PC-9 (cell line): ENCODE data around the gene KIF26B.

Source experiments
- EZH2 ChIP-seq: fragments of 200-600 bp; sonication (generic); IDR thresholded peaks from 2 replicates; pipeline ENCODE4 v1.8.0; 2017; ENCODE audit warnings: antibody characterized with exemption, low read depth
- TF ChIP-seq, protein P1 (sequence below): fragments of 200-600 bp; sonication (generic); conservative IDR thresholded peaks from 2 replicates; pipeline ENCODE4 v1.6.1; 2017; ENCODE audit warnings: mixed run types, antibody characterized with exemption, mild to moderate bottlenecking, moderate library complexity

DNA sequence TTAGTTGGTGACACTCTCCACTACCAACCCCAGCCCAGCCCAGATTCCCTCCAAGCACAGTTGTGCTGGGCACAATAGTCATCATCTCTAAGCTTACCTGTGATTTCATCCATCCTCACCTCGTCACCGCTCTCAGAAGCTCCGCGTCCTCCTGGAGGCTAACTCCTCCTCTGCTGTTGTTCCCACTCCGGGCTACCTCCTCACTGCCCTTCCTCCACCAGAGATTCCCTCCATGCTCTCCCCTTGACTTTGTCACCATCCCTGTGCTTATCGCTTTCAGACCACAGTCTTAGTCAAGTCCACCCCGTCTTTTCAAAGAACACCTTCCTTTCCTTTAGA lies 47.0 kb upstream of the KIF26B start:
- TF ChIP-seq, protein P1, sequence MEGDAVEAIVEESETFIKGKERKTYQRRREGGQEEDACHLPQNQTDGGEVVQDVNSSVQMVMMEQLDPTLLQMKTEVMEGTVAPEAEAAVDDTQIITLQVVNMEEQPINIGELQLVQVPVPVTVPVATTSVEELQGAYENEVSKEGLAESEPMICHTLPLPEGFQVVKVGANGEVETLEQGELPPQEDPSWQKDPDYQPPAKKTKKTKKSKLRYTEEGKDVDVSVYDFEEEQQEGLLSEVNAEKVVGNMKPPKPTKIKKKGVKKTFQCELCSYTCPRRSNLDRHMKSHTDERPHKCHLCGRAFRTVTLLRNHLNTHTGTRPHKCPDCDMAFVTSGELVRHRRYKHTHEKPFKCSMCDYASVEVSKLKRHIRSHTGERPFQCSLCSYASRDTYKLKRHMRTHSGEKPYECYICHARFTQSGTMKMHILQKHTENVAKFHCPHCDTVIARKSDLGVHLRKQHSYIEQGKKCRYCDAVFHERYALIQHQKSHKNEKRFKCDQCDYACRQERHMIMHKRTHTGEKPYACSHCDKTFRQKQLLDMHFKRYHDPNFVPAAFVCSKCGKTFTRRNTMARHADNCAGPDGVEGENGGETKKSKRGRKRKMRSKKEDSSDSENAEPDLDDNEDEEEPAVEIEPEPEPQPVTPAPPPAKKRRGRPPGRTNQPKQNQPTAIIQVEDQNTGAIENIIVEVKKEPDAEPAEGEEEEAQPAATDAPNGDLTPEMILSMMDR, result no peak
- no peak for TF ChIP-seq EZH2
